Keratinocyte (primary cell): ENCODE measurements around the gene LACTBL1.

Experiments used
- EZH2 ChIP-seq: IDR thresholded peaks from one replicate; pipeline ENCODE4 v1.6.1; 2012; ENCODE audit warnings: inconsistent platforms, mild to moderate bottlenecking, low read length, moderate library complexity
- TF ChIP-seq, protein P1 (sequence below), 3 experiments: IDR thresholded peaks in 1 of 3; conservative IDR thresholded peaks in 1 of 3; optimal IDR thresholded peaks in 1 of 3; 2 replicates in 2 of 3; 3 replicates in 1 of 3; pipeline versions ENCODE3 to v1.5.1; 2011; ENCODE audit warnings: low read length in 3 of 3, mild to moderate bottlenecking in 3 of 3, moderate library complexity in 2 of 3, control low read depth in 1 of 3, inconsistent platforms in 1 of 3; ENCODE audit not compliant: insufficient read depth in 2 of 3; ENCODE audit errors: extremely low read depth in 1 of 3

DNA sequence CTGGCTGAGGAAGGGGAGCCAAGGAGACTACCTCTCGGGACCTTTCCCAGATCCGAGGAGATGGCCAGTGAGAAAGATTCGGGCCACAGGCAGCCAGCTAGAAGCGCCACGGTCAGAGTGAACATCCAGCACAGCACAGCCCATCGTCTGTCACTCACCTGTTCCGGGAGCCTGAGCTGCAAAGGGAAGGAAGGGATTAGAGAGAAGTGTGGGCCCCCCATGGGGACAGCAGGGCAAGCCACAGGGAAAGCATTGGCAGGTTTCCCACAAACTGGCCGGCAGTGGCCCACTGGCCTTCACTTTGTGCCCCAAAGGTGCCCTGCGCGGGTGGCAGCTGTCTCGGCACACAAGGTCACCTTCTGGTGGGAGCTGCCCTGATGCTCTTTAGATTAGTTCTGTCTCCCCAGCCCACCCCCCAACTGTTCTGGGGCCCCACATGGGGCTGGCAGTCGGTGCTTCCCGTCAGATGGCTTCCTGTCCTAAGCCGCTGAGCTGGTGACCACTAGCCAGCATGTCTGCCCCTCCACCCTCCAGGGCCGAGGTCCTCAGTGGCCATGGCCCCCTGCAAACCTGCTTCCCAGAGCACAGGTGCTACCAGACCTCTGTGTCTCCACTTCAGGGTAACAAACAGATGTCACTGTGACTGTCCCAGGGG lies 56.7 kb downstream of the LACTBL1 start:
- TF ChIP-seq, protein P1, sequence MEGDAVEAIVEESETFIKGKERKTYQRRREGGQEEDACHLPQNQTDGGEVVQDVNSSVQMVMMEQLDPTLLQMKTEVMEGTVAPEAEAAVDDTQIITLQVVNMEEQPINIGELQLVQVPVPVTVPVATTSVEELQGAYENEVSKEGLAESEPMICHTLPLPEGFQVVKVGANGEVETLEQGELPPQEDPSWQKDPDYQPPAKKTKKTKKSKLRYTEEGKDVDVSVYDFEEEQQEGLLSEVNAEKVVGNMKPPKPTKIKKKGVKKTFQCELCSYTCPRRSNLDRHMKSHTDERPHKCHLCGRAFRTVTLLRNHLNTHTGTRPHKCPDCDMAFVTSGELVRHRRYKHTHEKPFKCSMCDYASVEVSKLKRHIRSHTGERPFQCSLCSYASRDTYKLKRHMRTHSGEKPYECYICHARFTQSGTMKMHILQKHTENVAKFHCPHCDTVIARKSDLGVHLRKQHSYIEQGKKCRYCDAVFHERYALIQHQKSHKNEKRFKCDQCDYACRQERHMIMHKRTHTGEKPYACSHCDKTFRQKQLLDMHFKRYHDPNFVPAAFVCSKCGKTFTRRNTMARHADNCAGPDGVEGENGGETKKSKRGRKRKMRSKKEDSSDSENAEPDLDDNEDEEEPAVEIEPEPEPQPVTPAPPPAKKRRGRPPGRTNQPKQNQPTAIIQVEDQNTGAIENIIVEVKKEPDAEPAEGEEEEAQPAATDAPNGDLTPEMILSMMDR (optimal IDR thresholded peaks at IDR 0.05 in 1 of 3, IDR thresholded peaks at IDR 0.05 in 1 of 3, conservative IDR thresholded peaks at IDR 0.05 in 1 of 3; ENCODE audit: extremely low read depth in 1 of 3, insufficient read depth in 2 of 3, low read length in 3 of 3) = no peak
- TF ChIP-seq EZH2 = no peak
